ENCODE measurements around the gene R3HCC1L.
"Not testable (repeated sequence)": the region's sequence is repeated elsewhere in the genome, so short reads cannot be mapped to it uniquely, and the experiment has no call there.

Gene R3HCC1L

GRCh38 chr10:98170249-98171117 lies 36.0 kb downstream of the R3HCC1L start:
- Histone ChIP-seq H3K27ac (no peak overlapping the region), H3K9me3 (no peaks in the 10 kb centered on the region), H3K4me1 (peaks cover 0 to 17% (median 7%) of the 10 kb centered on the region in 4 donors), H3K4me3 (no peak overlapping the region), H3K36me3 (peaks cover 0 to 11% (median 9%) of the 10 kb centered on the region in 3 donors), H3K27me3 (no peaks in the 10 kb centered on the region)
- DNase-seq, result peak in 1 of 2 donors; percentile 27
- TF ChIP-seq CTCF (IDR thresholded peaks at IDR 0.05), result peak; percentile 71 to 78
- intact Hi-C loops (cut with DNase I; ENCODE audit: low total_unique reads), result loop anchor here (5.0 kb wide), 1 partner anchor 137 kb away; no protein-coding TSS in a partner anchor

GRCh38 chr10:98172073-98172472 lies 37.6 kb downstream of the R3HCC1L start:
- Histone ChIP-seq H3K9me3 (no peaks in the 10 kb centered on the region), H3K4me1 (peaks cover 0 to 17% (median 7%) of the 10 kb centered on the region in 4 donors), H3K36me3 (no peaks in the 10 kb centered on the region), H3K4me3 (no peak overlapping the region), H3K27ac (no peak overlapping the region), H3K27me3 (no peaks in the 10 kb centered on the region)
- peak in 1 of 2 donors; percentile 48 for DNase-seq
- TF ChIP-seq CTCF (IDR thresholded peaks at IDR 0.05), result no peak
- intact Hi-C loops (cut with DNase I; ENCODE audit: low total_unique reads), result loop anchor here (5.0 kb wide), 1 partner anchor 135 kb away; no protein-coding TSS in a partner anchor

- DNase-seq, result no peak
- no peaks in the 10 kb centered on the region for H3K9me3 ChIP-seq
- TF ChIP-seq CTCF (IDR thresholded peaks at IDR 0.05), result no peak
- intact Hi-C loops (cut with DNase I; ENCODE audit: low total_unique reads), result loop anchor here (5.0 kb wide), 1 partner anchor 135 kb away; no protein-coding TSS in a partner anchor
- no peak overlapping the region for H3K27ac ChIP-seq
- H3K4me1 ChIP-seq, result peaks cover 0 to 17% (median 7%) of the 10 kb centered on the region in 4 donors
- no peaks in the 10 kb centered on the region for H3K36me3 ChIP-seq
- no peak overlapping the region for H3K4me3 ChIP-seq
- no peaks in the 10 kb centered on the region for H3K27me3 ChIP-seq
These were observed 38.0 kb downstream of the R3HCC1L start for GRCh38 chr10:98172495-98172894.

GRCh38 chr10:98173260-98173659 lies 38.8 kb downstream of the R3HCC1L start:
- intact Hi-C loops (cut with DNase I; ENCODE audit: low total_unique reads), result loop anchor here (5.0 kb wide), 1 partner anchor 134 kb away; no protein-coding TSS in a partner anchor

GRCh38 chr10:98182351-98182915 lies 48.0 kb downstream of the R3HCC1L start:
- intact Hi-C loops (cut with DNase I; ENCODE audit: low total_unique reads); H3K27me3 ChIP-seq; H3K4me1 ChIP-seq; DNase-seq; H3K4me3 ChIP-seq; H3K27ac ChIP-seq; H3K9me3 ChIP-seq: not testable (repeated sequence)
- H3K36me3 ChIP-seq, result peaks cover 9 to 16% (median 12%) of the 10 kb centered on the region in 3 donors

More at GRCh38 chr10:98173260-98173659, 38.8 kb downstream of the R3HCC1L start:
- Histone ChIP-seq H3K4me3 (no peak overlapping the region), H3K4me1 (peaks cover 0 to 17% (median 7%) of the 10 kb centered on the region in 4 donors), H3K27me3 (no peaks in the 10 kb centered on the region), H3K27ac (no peak overlapping the region), H3K9me3 (no peaks in the 10 kb centered on the region), H3K36me3 (no peaks in the 10 kb centered on the region)
- TF ChIP-seq CTCF (IDR thresholded peaks at IDR 0.05), result no peak
- no peak for DNase-seq

- TF ChIP-seq CTCF (IDR thresholded peaks at IDR 0.05), result no peak
- Histone ChIP-seq H3K36me3 (peaks cover 9 to 23% (median 16%) of the 10 kb centered on the region in 3 donors), H3K27me3 (no peaks in the 10 kb centered on the region), H3K4me1 (no peaks in the 10 kb centered on the region), H3K9me3 (no peaks in the 10 kb centered on the region), H3K27ac (no peak overlapping the region), H3K4me3 (no peak overlapping the region)
- intact Hi-C loops (cut with DNase I; ENCODE audit: low total_unique reads), result no loop called here
- DNase-seq, result no peak
These were observed 52.2 kb downstream of the R3HCC1L start for GRCh38 chr10:98186681-98187080.

GRCh38 chr10:98190773-98191172 lies 56.3 kb downstream of the R3HCC1L start:
- H3K4me1 ChIP-seq; intact Hi-C loops (cut with DNase I; ENCODE audit: low total_unique reads); DNase-seq; H3K4me3 ChIP-seq; H3K27me3 ChIP-seq; H3K27ac ChIP-seq; H3K9me3 ChIP-seq: not testable (repeated sequence)
- H3K36me3 ChIP-seq, result peaks cover 0 to 12% (median 4%) of the 10 kb centered on the region in 3 donors
